Measurements from ENCODE around the gene EIF3J.
"Not testable (repeated sequence)": the region's sequence is repeated elsewhere in the genome, so short reads cannot be mapped to it uniquely, and the experiment has no call there.

The EIF3J gene

DNA sequence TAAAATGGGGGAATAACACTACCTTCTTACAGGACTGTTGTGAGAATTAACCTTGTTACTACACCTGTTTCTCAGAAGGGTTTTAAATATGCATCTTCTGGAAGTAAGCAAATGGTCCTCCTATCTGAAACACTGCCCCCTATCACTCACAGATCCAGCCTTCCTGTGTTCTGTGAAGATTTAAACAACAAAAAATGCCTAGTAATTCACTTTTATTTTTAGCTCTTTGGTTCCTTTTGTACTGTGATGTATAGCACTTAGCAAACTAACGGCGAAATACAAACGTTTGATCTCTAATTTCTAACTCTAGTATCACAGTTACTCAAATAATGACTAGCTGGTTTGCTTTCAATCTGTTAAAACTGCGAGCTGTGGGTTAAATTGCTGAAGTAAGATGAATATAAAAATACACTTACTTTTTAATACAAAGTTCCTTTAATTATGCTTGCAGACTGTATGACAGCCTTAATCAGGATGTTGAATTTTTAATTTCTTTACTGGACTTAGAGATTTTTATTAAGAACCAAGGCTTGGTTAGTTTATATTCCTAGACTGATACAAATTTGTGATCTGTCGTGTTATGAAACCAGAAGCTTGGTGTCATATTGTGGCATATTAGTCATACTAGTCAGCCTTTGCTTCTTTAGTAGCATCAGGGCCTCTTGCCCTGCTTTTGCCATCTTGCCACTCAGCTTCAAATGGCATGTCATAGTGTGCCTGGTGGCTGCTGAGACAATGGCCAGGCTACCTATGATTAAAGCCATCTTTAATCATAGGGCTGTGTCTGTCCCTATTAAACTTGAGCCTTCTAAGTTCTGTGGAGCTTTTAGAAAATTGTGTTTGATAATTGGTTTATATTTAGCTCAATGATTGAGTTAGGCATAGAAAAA is 9.2 kb downstream of the EIF3J start:
- Histone ChIP-seq H3K4me3 (ENCODE audit: low read depth, low read length) (no peak overlapping the region), H3K9me3 (ENCODE audit: control insufficient read depth, insufficient read depth, low read length) (no peaks in the 10 kb centered on the region), H3K27me3 (ENCODE audit: control insufficient read depth, insufficient read depth, low read length) (no peaks in the 10 kb centered on the region), H3K4me1 (ENCODE audit: control insufficient read depth, insufficient read depth, low read length) (peaks cover 3% of the 10 kb centered on the region), H3K36me3 (ENCODE audit: control insufficient read depth, insufficient read depth, low read length) (peaks cover 6% of the 10 kb centered on the region), H3K9ac (ENCODE audit: low read depth, low read length) (no peak overlapping the region)

DNA sequence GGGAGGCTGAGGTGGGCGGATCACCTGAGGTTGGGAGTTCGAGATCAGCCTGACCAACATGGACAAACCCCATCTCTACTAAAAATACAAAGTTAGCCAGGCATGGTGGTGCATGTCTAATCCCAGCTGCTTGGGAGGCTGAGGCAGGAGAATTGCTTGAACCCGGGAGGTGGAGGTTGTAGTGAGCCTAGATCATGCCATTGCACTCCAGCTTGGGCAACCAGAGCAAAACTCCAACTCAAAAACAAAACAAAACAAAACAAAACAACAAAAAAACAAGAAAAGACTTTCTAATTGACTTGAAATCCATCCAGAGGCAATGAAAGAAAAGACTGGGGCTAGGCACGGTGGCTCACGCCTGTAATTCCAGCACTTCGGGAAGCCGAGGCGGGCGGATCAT is 12.2 kb downstream of the EIF3J start:
- H3K36me3 ChIP-seq (ENCODE audit: control insufficient read depth, insufficient read depth, low read length): peaks cover 13% of the 10 kb centered on the region
- not testable (repeated sequence) for H3K9ac ChIP-seq (ENCODE audit: low read depth, low read length); H3K4me1 ChIP-seq (ENCODE audit: control insufficient read depth, insufficient read depth, low read length); H3K9me3 ChIP-seq (ENCODE audit: control insufficient read depth, insufficient read depth, low read length); H3K4me3 ChIP-seq (ENCODE audit: low read depth, low read length); H3K27me3 ChIP-seq (ENCODE audit: control insufficient read depth, insufficient read depth, low read length)

DNA sequence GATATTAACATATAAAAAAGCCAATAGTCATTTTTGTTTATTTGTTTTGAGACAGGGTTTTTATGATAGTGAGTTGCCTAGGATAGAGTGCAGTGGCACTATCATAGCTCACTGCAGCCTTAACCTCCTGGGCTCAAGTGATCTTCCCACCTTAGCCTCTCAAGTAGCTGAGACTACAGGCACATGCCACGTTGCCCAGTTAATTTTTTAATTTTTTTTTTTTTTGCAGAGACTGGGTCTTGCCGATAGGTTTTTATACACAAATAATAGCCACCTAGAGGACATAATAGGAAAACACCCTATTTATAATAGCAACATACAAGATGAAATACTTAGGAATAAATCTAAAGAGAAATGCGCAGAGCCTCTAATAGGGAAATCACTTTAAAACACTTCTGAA is 13.3 kb downstream of the EIF3J start:
- Histone ChIP-seq H3K36me3 (ENCODE audit: control insufficient read depth, insufficient read depth, low read length) (peaks cover 22% of the 10 kb centered on the region), H3K27me3 (ENCODE audit: control insufficient read depth, insufficient read depth, low read length) (no peaks in the 10 kb centered on the region), H3K9me3 (ENCODE audit: control insufficient read depth, insufficient read depth, low read length) (no peaks in the 10 kb centered on the region), H3K9ac (ENCODE audit: low read depth, low read length) (no peak overlapping the region), H3K4me3 (ENCODE audit: low read depth, low read length) (no peak overlapping the region), H3K4me1 (ENCODE audit: control insufficient read depth, insufficient read depth, low read length) (peaks cover 3% of the 10 kb centered on the region)

DNA sequence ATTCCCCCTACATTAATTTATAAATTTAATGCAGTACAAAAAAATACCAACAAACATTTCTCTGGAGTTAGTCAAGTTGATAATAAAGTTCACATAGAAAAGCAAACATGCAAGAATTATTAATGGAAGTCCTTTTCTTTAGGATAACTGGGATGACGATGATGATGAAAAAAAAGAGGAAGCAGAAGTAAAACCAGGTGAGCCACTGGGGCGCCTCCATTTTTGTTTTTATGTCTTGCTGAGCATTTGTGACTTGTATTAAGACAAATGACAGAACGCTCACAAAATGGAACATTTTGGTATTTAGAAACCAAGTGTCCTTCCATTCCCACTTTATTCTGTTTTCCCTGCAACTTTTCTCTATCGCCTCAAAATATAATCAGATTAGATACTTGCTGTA is 13.8 kb downstream of the EIF3J start:
- H3K4me1 ChIP-seq (ENCODE audit: control insufficient read depth, insufficient read depth, low read length): peaks cover under 1% of the 10 kb centered on the region
- peaks cover 25% of the 10 kb centered on the region for H3K36me3 ChIP-seq (ENCODE audit: control insufficient read depth, insufficient read depth, low read length)
- H3K4me3 ChIP-seq (ENCODE audit: low read depth, low read length): no peak overlapping the region
- H3K9me3 ChIP-seq (ENCODE audit: control insufficient read depth, insufficient read depth, low read length): no peaks in the 10 kb centered on the region
- no peaks in the 10 kb centered on the region for H3K27me3 ChIP-seq (ENCODE audit: control insufficient read depth, insufficient read depth, low read length)
- no peak overlapping the region for H3K9ac ChIP-seq (ENCODE audit: low read depth, low read length)

DNA sequence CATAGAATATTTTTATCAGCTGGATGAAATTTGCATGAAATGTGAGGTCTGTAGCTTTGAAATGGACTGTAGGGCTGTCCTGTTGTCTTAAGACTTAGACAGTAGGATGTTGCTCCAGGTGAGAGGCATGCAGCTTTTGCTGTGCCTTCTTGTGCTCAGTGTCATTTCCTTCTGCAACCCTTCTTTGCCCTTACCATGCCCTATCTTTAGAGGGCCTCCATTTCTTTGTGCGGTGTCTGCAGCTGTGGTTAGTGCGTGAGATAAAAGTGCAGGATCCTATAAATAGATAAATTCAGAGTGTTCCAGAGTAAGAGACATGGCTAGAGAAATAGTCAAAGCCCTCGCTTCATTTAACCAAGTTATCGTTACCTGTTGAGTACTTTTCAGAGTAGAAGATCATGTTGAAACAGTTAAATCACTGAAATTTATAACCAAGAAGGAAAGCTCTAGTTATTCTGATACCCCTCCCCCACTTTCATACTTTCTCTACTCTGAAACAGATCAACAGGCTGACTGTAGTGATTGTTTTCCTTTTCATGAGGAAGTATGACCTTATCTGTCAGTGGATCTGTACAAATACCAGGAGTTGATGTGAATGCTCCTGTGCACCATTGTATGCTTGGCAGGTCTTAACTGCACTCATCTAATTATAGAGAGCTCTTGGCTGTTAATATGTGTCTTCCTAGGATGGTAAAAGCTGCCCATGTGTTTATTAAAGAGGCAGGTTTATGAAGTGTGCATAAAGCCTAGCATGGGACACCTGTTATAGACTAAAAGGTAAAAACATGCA is 18.2 kb downstream of the EIF3J start:
- Histone ChIP-seq H3K9ac (ENCODE audit: low read depth, low read length) (no peak overlapping the region), H3K36me3 (ENCODE audit: control insufficient read depth, insufficient read depth, low read length) (peaks cover 31% of the 10 kb centered on the region), H3K4me3 (ENCODE audit: low read depth, low read length) (no peak overlapping the region), H3K9me3 (ENCODE audit: control insufficient read depth, insufficient read depth, low read length) (no peaks in the 10 kb centered on the region), H3K27me3 (ENCODE audit: control insufficient read depth, insufficient read depth, low read length) (no peaks in the 10 kb centered on the region), H3K4me1 (ENCODE audit: control insufficient read depth, insufficient read depth, low read length) (no peaks in the 10 kb centered on the region)

DNA sequence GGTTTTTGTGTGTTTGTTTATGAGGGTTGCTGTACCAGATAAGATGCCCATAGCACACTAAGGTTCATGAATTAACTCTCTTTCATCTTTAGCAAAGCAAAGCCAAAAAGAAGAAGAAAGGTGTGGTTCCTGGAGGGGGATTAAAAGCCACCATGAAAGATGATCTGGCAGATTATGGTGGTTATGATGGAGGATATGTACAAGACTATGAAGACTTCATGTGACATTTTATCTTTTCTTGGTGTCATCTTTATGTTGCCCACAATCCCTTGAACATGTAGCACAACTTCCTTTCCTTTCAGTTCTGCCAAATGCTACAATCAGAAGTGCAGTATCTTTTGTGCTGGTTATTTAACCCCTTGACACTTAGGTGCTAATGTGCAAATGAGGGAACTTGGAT is 24.0 kb downstream of the EIF3J start:
- not testable (repeated sequence) for H3K4me3 ChIP-seq (ENCODE audit: low read depth, low read length); H3K4me1 ChIP-seq (ENCODE audit: control insufficient read depth, insufficient read depth, low read length); H3K9me3 ChIP-seq (ENCODE audit: control insufficient read depth, insufficient read depth, low read length); H3K9ac ChIP-seq (ENCODE audit: low read depth, low read length); H3K27me3 ChIP-seq (ENCODE audit: control insufficient read depth, insufficient read depth, low read length)
- peaks cover 32% of the 10 kb centered on the region for H3K36me3 ChIP-seq (ENCODE audit: control insufficient read depth, insufficient read depth, low read length)

DNA sequence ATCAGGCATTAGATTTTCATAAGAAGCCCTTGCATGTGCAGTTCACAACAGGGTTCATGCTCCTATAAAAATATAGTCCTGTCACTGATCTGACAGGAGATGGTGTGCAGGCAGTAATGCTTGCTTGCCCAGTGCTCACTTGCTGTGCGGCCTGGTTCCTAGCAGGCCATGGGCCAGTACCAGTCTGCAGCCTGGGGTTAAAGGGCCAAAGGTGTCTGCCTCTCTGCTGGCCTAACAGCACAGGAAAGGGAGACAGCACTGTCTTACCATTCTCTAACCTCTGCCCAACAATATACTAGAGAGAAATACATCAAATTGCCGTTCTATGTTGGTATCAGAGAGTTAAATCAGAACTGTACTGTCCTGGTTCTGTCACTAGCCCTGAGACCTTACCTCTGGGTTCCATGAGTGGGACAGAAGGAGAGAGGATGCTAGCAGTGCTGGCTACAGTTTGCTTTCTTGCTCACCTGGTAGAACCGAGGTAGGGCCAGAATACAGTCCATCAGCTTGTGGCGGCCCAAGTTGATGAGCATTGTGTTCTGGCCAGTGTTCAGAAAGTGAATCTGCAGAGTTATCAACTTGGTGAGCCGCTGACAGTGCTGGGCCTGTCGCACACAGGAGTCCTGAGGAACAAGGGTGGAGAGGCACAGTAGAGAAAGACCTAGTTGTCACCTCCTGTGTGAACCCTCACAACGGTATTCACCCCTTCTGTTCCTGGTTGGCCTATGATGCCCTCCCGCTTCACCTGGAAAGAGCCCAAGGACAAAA is 28.6 kb downstream of the EIF3J start:
- Histone ChIP-seq H3K27me3 (ENCODE audit: control insufficient read depth, insufficient read depth, low read length) (no peaks in the 10 kb centered on the region), H3K9me3 (ENCODE audit: control insufficient read depth, insufficient read depth, low read length) (peaks cover 7% of the 10 kb centered on the region), H3K4me3 (ENCODE audit: low read depth, low read length) (no peak overlapping the region), H3K9ac (ENCODE audit: low read depth, low read length) (no peak overlapping the region), H3K36me3 (ENCODE audit: control insufficient read depth, insufficient read depth, low read length) (peaks cover 35% of the 10 kb centered on the region), H3K4me1 (ENCODE audit: control insufficient read depth, insufficient read depth, low read length) (no peaks in the 10 kb centered on the region)

DNA sequence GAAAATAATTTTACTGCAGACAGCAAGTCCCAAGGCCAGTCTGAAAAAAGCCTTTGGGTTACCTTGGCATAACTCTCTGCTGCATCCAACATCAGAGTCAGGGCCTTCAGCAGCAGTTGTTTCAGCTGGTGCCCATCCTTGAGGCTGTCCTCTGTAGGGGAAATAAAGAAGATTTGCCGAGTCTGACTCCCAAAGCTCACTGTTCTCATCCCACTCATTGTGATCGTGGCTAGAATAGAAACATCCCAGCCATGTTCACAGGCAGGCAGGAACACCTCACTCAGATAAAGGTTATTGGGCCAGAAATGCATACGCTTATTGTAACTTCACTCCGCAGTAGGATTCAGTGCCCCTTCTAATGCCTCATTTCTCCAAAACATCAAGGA is 29.2 kb downstream of the EIF3J start:
- Histone ChIP-seq H3K4me3 (ENCODE audit: low read depth, low read length) (no peak overlapping the region), H3K4me1 (ENCODE audit: control insufficient read depth, insufficient read depth, low read length) (no peaks in the 10 kb centered on the region), H3K9me3 (ENCODE audit: control insufficient read depth, insufficient read depth, low read length) (peaks cover 7% of the 10 kb centered on the region), H3K9ac (ENCODE audit: low read depth, low read length) (no peak overlapping the region), H3K36me3 (ENCODE audit: control insufficient read depth, insufficient read depth, low read length) (peaks cover 35% of the 10 kb centered on the region), H3K27me3 (ENCODE audit: control insufficient read depth, insufficient read depth, low read length) (no peaks in the 10 kb centered on the region)

DNA sequence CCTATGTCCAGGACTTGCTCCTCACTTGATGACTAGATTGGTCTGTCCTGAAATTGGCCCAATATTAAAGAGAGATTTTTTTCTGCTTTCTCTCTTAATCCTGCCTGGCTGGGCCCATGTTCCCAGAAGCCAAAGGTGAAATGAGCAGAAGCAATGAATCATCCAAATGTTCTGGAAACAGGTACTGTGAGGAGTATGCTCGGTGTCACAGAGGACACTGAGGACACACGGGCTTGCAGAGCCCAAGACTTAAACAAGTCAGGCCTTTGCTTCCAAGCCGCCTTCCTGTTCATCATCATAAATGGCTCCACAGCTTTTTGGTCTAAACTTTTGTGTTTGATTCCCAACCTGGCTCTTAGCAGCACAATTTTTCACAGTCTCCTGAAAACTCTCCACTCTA is 31.4 kb downstream of the EIF3J start:
- H3K4me3 ChIP-seq (ENCODE audit: low read depth, low read length): no peak overlapping the region
- no peak overlapping the region for H3K9ac ChIP-seq (ENCODE audit: low read depth, low read length)
- H3K27me3 ChIP-seq (ENCODE audit: control insufficient read depth, insufficient read depth, low read length): no peaks in the 10 kb centered on the region
- peaks cover 7% of the 10 kb centered on the region for H3K9me3 ChIP-seq (ENCODE audit: control insufficient read depth, insufficient read depth, low read length)
- H3K4me1 ChIP-seq (ENCODE audit: control insufficient read depth, insufficient read depth, low read length): no peaks in the 10 kb centered on the region
- H3K36me3 ChIP-seq (ENCODE audit: control insufficient read depth, insufficient read depth, low read length): peaks cover 38% of the 10 kb centered on the region

DNA sequence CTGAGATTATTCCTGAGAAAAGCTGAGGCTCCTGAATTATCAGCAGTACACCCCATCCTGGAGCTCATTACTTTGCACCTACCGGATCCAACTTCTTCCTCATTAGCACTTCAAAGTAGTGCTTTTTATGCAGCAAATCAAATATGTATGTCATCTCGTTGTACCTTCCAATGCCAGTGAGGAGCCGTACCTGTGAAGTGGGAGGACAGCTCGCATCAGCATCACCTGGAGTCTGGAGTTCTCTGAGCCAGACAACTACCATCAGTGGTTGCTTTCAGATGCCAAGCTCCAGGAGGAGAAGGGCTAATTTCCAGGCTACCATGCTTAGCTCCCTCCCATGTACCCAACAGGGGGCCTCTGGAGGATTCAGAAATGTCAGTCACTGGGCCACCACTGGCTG is 32.4 kb downstream of the EIF3J start:
- Histone ChIP-seq H3K9me3 (ENCODE audit: control insufficient read depth, insufficient read depth, low read length) (peaks cover 7% of the 10 kb centered on the region), H3K9ac (ENCODE audit: low read depth, low read length) (no peak overlapping the region), H3K27me3 (ENCODE audit: control insufficient read depth, insufficient read depth, low read length) (no peaks in the 10 kb centered on the region), H3K4me1 (ENCODE audit: control insufficient read depth, insufficient read depth, low read length) (no peaks in the 10 kb centered on the region), H3K36me3 (ENCODE audit: control insufficient read depth, insufficient read depth, low read length) (peaks cover 31% of the 10 kb centered on the region), H3K4me3 (ENCODE audit: low read depth, low read length) (no peak overlapping the region)

DNA sequence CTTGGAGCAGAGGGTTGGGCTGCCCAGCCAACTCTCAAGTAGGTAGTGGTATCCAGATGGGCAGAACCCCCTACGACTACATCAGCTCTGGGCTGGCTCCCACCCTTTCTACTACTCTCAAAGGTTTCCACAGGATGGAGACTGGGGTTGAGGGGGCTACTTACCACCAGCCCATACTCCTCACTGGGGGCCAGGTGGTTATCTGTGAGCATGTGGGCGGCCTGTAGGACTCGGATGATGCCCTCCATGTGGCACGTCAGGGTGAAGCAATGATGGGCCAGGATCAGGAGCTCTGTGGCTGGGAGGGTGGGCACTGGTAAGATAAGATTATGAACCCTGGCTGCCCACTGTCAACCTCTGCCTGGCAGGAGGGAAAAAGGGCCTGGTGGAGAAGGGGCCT is 33.4 kb downstream of the EIF3J start:
- Histone ChIP-seq H3K27me3 (ENCODE audit: control insufficient read depth, insufficient read depth, low read length) (no peaks in the 10 kb centered on the region), H3K4me1 (ENCODE audit: control insufficient read depth, insufficient read depth, low read length) (no peaks in the 10 kb centered on the region), H3K4me3 (ENCODE audit: low read depth, low read length) (no peak overlapping the region), H3K36me3 (ENCODE audit: control insufficient read depth, insufficient read depth, low read length) (peaks cover 22% of the 10 kb centered on the region), H3K9me3 (ENCODE audit: control insufficient read depth, insufficient read depth, low read length) (no peaks in the 10 kb centered on the region), H3K9ac (ENCODE audit: low read depth, low read length) (no peak overlapping the region)
